Fibroblast of the aortic adventitia (primary cell): Measurements from ENCODE around the gene ARHGDIG. TPM values are rescaled to one million over a fixed set of nuclear protein-coding genes. Genes with fewer than 3 reads are reported as not detected.

Experiments
- DNase-seq: peaks from one replicate; pipeline ENCODE4 v3.0.0-alpha.2; 2010; ENCODE audit warnings: low read depth
- H3K4me3 ChIP-seq: 2 replicates; pipeline ENCODE4 v1.5.1; 2011; ENCODE audit warnings: low read depth, mild to moderate bottlenecking, control low read depth, low read length, moderate library complexity
- total RNA-seq: library from RNA; depleted of rRNA; stranded (reverse); fragments of >200 nt; gene quantifications from 2 replicates; pipeline ENCODE4 v1.2.3, GENCODE V29; 2012; ENCODE audit warnings: low replicate concordance
- TF ChIP-seq, protein P1 (sequence below): IDR thresholded peaks from 2 replicates; pipeline ENCODE4 v1.5.1; 2011; ENCODE audit warnings: mild to moderate bottlenecking, low read length, control low read depth, inconsistent platforms; ENCODE audit not compliant: insufficient read depth

The ARHGDIG gene
- total RNA-seq, 1 donor: 1.6 TPM

DNA sequence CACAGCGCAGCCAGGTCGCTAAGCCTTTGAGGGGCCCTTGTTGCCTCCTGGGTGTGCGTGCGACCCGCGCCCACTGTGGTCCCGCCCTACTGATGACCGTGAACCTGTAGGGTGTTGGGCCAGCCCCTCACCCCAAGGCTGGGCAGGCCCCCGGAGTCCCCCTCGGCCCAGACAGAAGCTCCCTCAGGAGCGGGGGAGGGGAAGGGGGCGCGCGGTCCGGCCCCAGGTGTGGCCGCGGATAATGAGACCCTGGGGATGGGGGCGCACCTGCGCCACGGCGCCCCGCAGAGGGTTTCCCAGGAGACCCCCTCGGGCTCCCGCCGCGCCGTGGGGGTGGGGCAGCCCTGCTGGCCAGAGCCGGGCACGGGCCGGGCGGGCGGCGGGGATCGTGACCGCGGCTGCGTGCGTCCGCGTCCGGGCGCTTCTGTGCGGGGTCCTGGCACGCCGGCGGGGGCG lies 358 bp upstream of the ARHGDIG start:
- no peak for DNase-seq
- H3K4me3 ChIP-seq: no peak overlapping the region
- TF ChIP-seq, protein P1, sequence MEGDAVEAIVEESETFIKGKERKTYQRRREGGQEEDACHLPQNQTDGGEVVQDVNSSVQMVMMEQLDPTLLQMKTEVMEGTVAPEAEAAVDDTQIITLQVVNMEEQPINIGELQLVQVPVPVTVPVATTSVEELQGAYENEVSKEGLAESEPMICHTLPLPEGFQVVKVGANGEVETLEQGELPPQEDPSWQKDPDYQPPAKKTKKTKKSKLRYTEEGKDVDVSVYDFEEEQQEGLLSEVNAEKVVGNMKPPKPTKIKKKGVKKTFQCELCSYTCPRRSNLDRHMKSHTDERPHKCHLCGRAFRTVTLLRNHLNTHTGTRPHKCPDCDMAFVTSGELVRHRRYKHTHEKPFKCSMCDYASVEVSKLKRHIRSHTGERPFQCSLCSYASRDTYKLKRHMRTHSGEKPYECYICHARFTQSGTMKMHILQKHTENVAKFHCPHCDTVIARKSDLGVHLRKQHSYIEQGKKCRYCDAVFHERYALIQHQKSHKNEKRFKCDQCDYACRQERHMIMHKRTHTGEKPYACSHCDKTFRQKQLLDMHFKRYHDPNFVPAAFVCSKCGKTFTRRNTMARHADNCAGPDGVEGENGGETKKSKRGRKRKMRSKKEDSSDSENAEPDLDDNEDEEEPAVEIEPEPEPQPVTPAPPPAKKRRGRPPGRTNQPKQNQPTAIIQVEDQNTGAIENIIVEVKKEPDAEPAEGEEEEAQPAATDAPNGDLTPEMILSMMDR: no peak

DNA sequence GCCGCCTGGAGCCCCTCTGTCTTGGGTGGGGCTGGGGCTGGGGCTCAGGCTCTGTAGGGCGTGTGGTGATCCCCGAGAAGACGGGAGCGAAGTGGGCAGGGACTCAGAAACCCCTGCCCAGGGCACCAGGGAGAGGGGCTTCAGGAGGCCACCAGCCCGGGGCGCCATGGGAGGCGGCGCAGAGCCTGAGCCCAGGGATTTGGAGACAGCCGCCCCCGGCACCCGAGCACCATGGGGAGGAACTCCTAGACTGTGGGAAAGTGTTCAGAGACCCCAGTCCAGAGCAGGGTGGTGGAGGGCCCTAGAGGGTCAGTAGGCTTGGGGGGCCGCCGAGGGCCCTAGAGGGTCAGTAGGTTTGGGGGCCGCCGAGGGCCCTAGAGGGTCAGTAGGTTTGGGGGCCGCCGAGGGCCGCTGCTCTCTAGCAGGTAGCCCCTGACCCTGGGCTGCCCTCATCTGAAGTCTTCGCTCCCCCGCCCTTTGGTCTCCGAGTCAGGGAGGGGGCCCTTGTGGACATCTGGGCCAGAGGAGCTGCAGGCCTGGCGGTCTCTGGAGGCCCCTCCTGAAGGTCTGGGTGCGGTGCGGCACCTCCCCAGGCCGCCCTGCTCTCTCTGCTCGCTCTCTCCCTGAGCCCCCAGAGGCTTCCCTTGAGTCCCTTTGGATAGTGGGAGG lies 734 bp downstream of the ARHGDIG start:
- no peak for DNase-seq
- no peak overlapping the region for H3K4me3 ChIP-seq

DNA sequence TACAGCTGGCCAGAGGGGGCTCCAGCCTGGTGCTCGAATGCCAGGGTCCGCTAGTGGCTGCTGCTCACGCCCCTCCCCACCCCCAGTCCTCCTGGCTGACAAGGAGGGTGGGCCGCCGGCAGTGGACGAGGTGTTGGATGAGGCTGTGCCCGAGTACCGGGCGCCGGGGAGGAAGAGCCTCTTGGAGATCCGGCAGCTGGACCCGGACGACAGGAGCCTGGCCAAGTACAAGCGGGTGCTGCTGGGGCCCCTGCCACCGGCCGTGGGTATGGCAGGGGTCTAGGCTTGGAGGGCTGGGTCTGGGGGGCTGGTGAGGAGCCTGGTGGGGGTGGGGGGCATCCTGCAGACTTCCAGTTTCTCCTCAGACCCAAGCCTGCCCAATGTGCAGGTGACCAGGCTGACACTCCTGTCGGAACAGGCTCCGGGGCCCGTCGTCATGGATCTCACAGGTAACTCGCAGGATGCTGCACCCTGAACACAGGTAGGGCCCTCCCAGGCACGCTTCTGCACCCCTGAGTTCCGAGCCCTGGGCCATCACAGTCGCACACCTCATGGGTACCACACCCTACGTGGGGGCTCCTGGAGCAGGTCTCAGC lies 1.4 kb downstream of the ARHGDIG start:
- DNase-seq: no peak
- TF ChIP-seq, protein P1: no peak
- H3K4me3 ChIP-seq: no peak overlapping the region

More for the DNA sequence above, 734 bp downstream of the ARHGDIG start:
- TF ChIP-seq, protein P1: no peak

DNA sequence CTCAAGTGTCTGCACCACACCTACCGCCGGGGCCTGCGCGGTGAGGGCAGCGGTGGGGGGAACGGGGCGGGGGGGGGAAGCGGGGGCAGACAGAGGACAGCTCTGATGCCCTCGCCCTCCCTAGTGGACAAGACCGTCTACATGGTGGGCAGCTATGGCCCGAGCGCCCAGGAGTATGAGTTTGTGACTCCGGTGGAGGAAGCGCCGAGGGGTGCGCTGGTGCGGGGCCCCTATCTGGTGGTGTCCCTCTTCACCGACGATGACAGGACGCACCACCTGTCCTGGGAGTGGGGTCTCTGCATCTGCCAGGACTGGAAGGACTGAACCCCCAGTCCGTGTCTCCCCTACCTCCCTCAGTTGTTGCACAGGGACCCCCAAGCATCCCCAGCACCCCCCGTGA lies 2.1 kb downstream of the ARHGDIG start:
- TF ChIP-seq, protein P1: no peak
- no peak for DNase-seq
- H3K4me3 ChIP-seq: no peak overlapping the region

DNA sequence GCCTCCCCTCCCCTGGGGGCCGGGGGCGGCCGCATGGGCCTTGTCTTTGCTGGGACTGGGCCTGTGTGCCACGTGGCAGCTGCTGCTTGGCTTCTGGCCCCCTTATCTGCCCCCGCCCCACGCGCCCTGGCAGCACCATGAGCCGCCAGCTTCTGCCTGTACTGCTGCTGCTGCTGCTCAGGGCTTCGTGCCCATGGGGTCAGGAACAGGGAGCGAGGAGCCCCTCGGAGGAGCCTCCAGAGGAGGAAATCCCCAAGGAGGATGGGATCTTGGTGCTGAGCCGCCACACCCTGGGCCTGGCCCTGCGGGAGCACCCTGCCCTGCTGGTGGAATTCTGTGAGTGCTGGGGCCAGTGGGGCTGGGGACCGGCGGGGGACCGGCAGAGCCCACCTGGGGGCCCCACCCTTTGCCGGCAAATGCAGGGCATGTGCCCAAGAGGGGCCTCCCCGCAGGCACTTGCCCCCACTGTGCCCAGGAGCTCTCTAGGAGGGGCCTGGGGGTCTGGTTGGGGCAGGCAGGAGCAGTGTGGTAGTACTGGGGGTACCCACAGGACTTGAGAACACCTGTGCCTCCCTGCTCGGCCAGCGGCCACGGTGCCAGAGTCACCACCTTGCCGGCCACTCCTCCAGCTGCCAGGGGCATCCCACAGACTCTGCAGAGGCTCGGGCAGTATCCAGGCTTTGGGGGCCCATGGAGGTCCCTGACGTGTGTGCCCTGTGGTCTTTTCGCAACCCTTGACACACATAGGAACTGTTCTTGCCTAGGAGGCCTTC lies 2.8 kb downstream of the ARHGDIG start, which contains the start of gene PDIA2:
Gene PDIA2 (plus strand): TSS at position 132 of the 773 bp plus-strand sequence. CDS start 6 bp downstream, at position 138.
- TF ChIP-seq, protein P1: no peak
- no peak within 1 kb of the TSS for H3K4me3 ChIP-seq
- no peak for DNase-seq

DNA sequence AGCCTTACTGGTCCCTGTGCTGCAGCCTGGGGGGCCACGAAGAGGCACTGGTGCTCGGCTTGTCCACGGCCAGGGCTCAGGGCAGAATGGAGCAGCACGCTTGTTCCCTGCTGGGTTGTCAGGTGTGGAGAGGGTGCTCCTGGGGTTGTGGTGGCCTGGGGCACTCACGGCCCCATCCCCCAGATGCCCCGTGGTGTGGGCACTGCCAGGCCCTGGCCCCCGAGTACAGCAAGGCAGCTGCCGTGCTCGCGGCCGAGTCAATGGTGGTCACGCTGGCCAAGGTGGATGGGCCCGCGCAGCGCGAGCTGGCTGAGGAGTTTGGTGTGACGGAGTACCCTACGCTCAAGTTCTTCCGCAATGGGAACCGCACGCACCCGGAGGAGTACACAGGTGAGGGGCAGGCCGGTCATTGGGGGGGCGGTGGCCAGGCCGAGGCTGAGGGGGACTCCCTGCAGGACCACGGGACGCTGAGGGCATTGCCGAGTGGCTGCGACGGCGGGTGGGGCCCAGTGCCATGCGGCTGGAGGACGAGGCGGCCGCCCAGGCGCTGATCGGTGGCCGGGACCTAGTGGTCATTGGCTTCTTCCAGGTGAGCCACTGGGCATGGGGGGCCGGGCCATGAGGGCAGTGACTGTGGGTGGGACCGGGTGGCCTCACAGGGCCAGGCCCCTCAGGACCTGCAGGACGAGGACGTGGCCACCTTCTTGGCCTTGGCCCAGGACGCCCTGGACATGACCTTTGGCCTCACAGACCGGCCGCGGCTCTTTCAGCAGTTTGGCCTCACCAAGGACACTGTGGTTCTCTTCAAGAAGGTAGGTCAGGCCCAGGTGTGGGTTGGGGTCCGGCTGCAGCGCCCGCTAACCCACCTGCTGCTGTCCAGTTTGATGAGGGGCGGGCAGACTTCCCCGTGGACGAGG lies 4.1 kb downstream of the ARHGDIG start:
- no peak overlapping the region for H3K4me3 ChIP-seq
- TF ChIP-seq, protein P1: no peak
- DNase-seq: no peak
